Measurements from ENCODE around the gene RNH1.

DNA sequence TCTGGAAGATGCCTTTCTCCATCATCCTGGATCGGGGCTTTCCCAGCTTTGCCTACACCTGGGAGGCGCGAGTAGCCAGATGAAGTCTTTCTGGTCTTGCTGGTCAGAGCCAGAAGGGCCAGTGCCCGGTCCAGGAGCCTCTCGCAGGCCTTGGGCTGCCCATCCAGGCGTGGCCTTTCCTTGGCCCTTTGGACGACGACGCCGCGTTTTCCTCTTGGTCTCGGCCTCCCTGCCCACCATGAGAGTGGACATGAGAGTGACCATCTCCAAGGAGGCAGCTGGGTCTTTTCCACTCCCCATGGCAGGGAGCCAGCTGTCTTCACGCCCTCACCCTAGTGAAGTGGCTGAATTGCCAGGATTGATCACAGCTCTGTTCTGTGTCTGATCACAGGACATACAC is 53.5 kb downstream of the RNH1 start:
- TF ChIP-seq, protein P1, sequence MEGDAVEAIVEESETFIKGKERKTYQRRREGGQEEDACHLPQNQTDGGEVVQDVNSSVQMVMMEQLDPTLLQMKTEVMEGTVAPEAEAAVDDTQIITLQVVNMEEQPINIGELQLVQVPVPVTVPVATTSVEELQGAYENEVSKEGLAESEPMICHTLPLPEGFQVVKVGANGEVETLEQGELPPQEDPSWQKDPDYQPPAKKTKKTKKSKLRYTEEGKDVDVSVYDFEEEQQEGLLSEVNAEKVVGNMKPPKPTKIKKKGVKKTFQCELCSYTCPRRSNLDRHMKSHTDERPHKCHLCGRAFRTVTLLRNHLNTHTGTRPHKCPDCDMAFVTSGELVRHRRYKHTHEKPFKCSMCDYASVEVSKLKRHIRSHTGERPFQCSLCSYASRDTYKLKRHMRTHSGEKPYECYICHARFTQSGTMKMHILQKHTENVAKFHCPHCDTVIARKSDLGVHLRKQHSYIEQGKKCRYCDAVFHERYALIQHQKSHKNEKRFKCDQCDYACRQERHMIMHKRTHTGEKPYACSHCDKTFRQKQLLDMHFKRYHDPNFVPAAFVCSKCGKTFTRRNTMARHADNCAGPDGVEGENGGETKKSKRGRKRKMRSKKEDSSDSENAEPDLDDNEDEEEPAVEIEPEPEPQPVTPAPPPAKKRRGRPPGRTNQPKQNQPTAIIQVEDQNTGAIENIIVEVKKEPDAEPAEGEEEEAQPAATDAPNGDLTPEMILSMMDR (IDR thresholded peaks at IDR 0.05), result no peak
- no peak for TF ChIP-seq POLR2A (IDR thresholded peaks at IDR 0.05)

Measured in thyroid gland (tissue), 4 donors.